ENCODE data around the gene NTRK2.

The NTRK2 gene

GRCh38 chr9:84702471-84702870 lies 32.9 kb downstream of the NTRK2 start:
- peaks cover 6% of the 10 kb centered on the region for H3K27me3 Mint-ChIP-seq
- H3K4me1 Mint-ChIP-seq, result no peaks in the 10 kb centered on the region
- H3K27ac Mint-ChIP-seq, result no peak overlapping the region
- no peaks in the 10 kb centered on the region for H3K9me3 Mint-ChIP-seq
- H3K4me3 Mint-ChIP-seq, result no peak overlapping the region
- no peaks in the 10 kb centered on the region for H3K36me3 Mint-ChIP-seq

- Mint-ChIP-seq H3K36me3 (no peaks in the 10 kb centered on the region), H3K27me3 (peaks cover 5% of the 10 kb centered on the region), H3K9me3 (no peaks in the 10 kb centered on the region), H3K4me1 (no peaks in the 10 kb centered on the region), H3K27ac (no peak overlapping the region), H3K4me3 (no peak overlapping the region)
Measured at GRCh38 chr9:84703793-84704192, 34.3 kb downstream of the NTRK2 start.

- Mint-ChIP-seq H3K27ac (no peak overlapping the region), H3K4me1 (no peaks in the 10 kb centered on the region), H3K4me3 (no peak overlapping the region), H3K27me3 (peaks cover 5% of the 10 kb centered on the region), H3K9me3 (no peaks in the 10 kb centered on the region), H3K36me3 (no peaks in the 10 kb centered on the region)
Measured at GRCh38 chr9:84705128-84705527, 35.6 kb downstream of the NTRK2 start.

GRCh38 chr9:84708400-84708799 lies 38.9 kb downstream of the NTRK2 start:
- H3K9me3 Mint-ChIP-seq, result no peaks in the 10 kb centered on the region
- H3K4me3 Mint-ChIP-seq, result no peak overlapping the region
- H3K36me3 Mint-ChIP-seq, result no peaks in the 10 kb centered on the region
- H3K27ac Mint-ChIP-seq, result no peak overlapping the region
- no peaks in the 10 kb centered on the region for H3K4me1 Mint-ChIP-seq
- peaks cover 9% of the 10 kb centered on the region for H3K27me3 Mint-ChIP-seq

GRCh38 chr9:84709056-84709455 lies 39.5 kb downstream of the NTRK2 start:
- no peaks in the 10 kb centered on the region for H3K9me3 Mint-ChIP-seq
- H3K27ac Mint-ChIP-seq, result no peak overlapping the region

GRCh38 chr9:84710701-84711397 lies 41.3 kb downstream of the NTRK2 start:
- H3K27me3 Mint-ChIP-seq, result peaks cover 8% of the 10 kb centered on the region
- no peaks in the 10 kb centered on the region for H3K4me1 Mint-ChIP-seq
- no peak overlapping the region for H3K27ac Mint-ChIP-seq
- no peaks in the 10 kb centered on the region for H3K9me3 Mint-ChIP-seq
- no peaks in the 10 kb centered on the region for H3K36me3 Mint-ChIP-seq
- no peak overlapping the region for H3K4me3 Mint-ChIP-seq

More at GRCh38 chr9:84709056-84709455, 39.5 kb downstream of the NTRK2 start:
- Mint-ChIP-seq H3K36me3 (no peaks in the 10 kb centered on the region), H3K4me1 (no peaks in the 10 kb centered on the region), H3K27me3 (peaks cover 9% of the 10 kb centered on the region), H3K4me3 (no peak overlapping the region)

- no peak overlapping the region for H3K27ac Mint-ChIP-seq
- H3K9me3 Mint-ChIP-seq, result no peaks in the 10 kb centered on the region
- H3K27me3 Mint-ChIP-seq, result peaks cover 8% of the 10 kb centered on the region
- H3K36me3 Mint-ChIP-seq, result no peaks in the 10 kb centered on the region
- no peaks in the 10 kb centered on the region for H3K4me1 Mint-ChIP-seq
- H3K4me3 Mint-ChIP-seq, result no peak overlapping the region
Measured at GRCh38 chr9:84711398-84711777, 41.9 kb downstream of the NTRK2 start.

GRCh38 chr9:84711936-84712335 lies 42.4 kb downstream of the NTRK2 start:
- Mint-ChIP-seq H3K27ac (no peak overlapping the region), H3K4me3 (no peak overlapping the region), H3K4me1 (no peaks in the 10 kb centered on the region), H3K9me3 (no peaks in the 10 kb centered on the region), H3K27me3 (peaks cover 8% of the 10 kb centered on the region), H3K36me3 (no peaks in the 10 kb centered on the region)

GRCh38 chr9:84716217-84716616 lies 46.7 kb downstream of the NTRK2 start:
- no peaks in the 10 kb centered on the region for H3K36me3 Mint-ChIP-seq

GRCh38 chr9:84718476-84718875 lies 48.9 kb downstream of the NTRK2 start:
- Mint-ChIP-seq H3K4me1 (no peaks in the 10 kb centered on the region), H3K4me3 (no peak overlapping the region), H3K36me3 (no peaks in the 10 kb centered on the region), H3K27ac (no peak overlapping the region), H3K9me3 (no peaks in the 10 kb centered on the region), H3K27me3 (peaks cover 1% of the 10 kb centered on the region)

More at GRCh38 chr9:84716217-84716616, 46.7 kb downstream of the NTRK2 start:
- H3K27me3 Mint-ChIP-seq, result peaks cover 6% of the 10 kb centered on the region
- H3K9me3 Mint-ChIP-seq, result no peaks in the 10 kb centered on the region
- H3K27ac Mint-ChIP-seq, result no peak overlapping the region
- no peaks in the 10 kb centered on the region for H3K4me1 Mint-ChIP-seq
- H3K4me3 Mint-ChIP-seq, result no peak overlapping the region

- Mint-ChIP-seq H3K27me3 (peaks cover 1% of the 10 kb centered on the region), H3K4me1 (no peaks in the 10 kb centered on the region), H3K36me3 (no peaks in the 10 kb centered on the region), H3K4me3 (no peak overlapping the region), H3K27ac (no peak overlapping the region), H3K9me3 (no peaks in the 10 kb centered on the region)
Measured at GRCh38 chr9:84722388-84722989, 53.0 kb downstream of the NTRK2 start.

GRCh38 chr9:84723426-84723825 lies 53.9 kb downstream of the NTRK2 start:
- H3K4me3 Mint-ChIP-seq, result no peak overlapping the region
- no peaks in the 10 kb centered on the region for H3K36me3 Mint-ChIP-seq
- no peaks in the 10 kb centered on the region for H3K9me3 Mint-ChIP-seq
- H3K27ac Mint-ChIP-seq, result no peak overlapping the region
- peaks cover 1% of the 10 kb centered on the region for H3K27me3 Mint-ChIP-seq
- H3K4me1 Mint-ChIP-seq, result no peaks in the 10 kb centered on the region

GRCh38 chr9:84731696-84732095 lies 62.2 kb downstream of the NTRK2 start:
- Mint-ChIP-seq H3K4me3 (no peak overlapping the region), H3K27me3 (peaks cover 1% of the 10 kb centered on the region), H3K36me3 (no peaks in the 10 kb centered on the region), H3K9me3 (no peaks in the 10 kb centered on the region), H3K27ac (no peak overlapping the region), H3K4me1 (no peaks in the 10 kb centered on the region)

- H3K36me3 Mint-ChIP-seq, result no peaks in the 10 kb centered on the region
- H3K27ac Mint-ChIP-seq, result no peak overlapping the region
- no peak overlapping the region for H3K4me3 Mint-ChIP-seq
- no peaks in the 10 kb centered on the region for H3K9me3 Mint-ChIP-seq
- peaks cover 2% of the 10 kb centered on the region for H3K27me3 Mint-ChIP-seq
- H3K4me1 Mint-ChIP-seq, result no peaks in the 10 kb centered on the region
Measured at GRCh38 chr9:84736081-84736480, 66.6 kb downstream of the NTRK2 start.

- no peaks in the 10 kb centered on the region for H3K4me1 Mint-ChIP-seq
- H3K4me3 Mint-ChIP-seq, result no peak overlapping the region
- no peaks in the 10 kb centered on the region for H3K9me3 Mint-ChIP-seq
- H3K27me3 Mint-ChIP-seq, result peaks cover 2% of the 10 kb centered on the region
- no peaks in the 10 kb centered on the region for H3K36me3 Mint-ChIP-seq
- no peak overlapping the region for H3K27ac Mint-ChIP-seq
Measured at GRCh38 chr9:84736536-84736935, 67.0 kb downstream of the NTRK2 start.

GRCh38 chr9:84738353-84738752 lies 68.8 kb downstream of the NTRK2 start:
- no peak overlapping the region for H3K27ac Mint-ChIP-seq
- no peak overlapping the region for H3K4me3 Mint-ChIP-seq
- no peaks in the 10 kb centered on the region for H3K4me1 Mint-ChIP-seq
- peaks cover 3% of the 10 kb centered on the region for H3K27me3 Mint-ChIP-seq
- H3K36me3 Mint-ChIP-seq, result no peaks in the 10 kb centered on the region
- no peaks in the 10 kb centered on the region for H3K9me3 Mint-ChIP-seq

GRCh38 chr9:84742261-84742660 lies 72.7 kb downstream of the NTRK2 start:
- peaks cover 3% of the 10 kb centered on the region for H3K27me3 Mint-ChIP-seq
- no peaks in the 10 kb centered on the region for H3K9me3 Mint-ChIP-seq
- no peak overlapping the region for H3K4me3 Mint-ChIP-seq
- H3K27ac Mint-ChIP-seq, result no peak overlapping the region
- H3K4me1 Mint-ChIP-seq, result no peaks in the 10 kb centered on the region
- no peaks in the 10 kb centered on the region for H3K36me3 Mint-ChIP-seq

All from activated naive CD4-positive, alpha-beta T cell treated with anti-CD3 and anti-CD28 coated beads, Interleukin-2, amount 50 U/mL, for 24 hours (primary cell).